Measurements from ENCODE around the gene MCUR1.
"Not testable (repeated sequence)": the region's sequence is repeated elsewhere in the genome, so short reads cannot be mapped to it uniquely, and the experiment has no call there.

Gene MCUR1

GRCh38 chr6:13848522-13849150 is 34.3 kb upstream of the MCUR1 start:
- Histone ChIP-seq H3K36me3 (ENCODE audit: control insufficient read depth, insufficient read depth, low read length) (no peaks in the 10 kb centered on the region), H3K9me3 (ENCODE audit: control insufficient read depth, insufficient read depth, low read length) (no peaks in the 10 kb centered on the region), H3K4me3 (ENCODE audit: low read length) (no peak overlapping the region), H3K27me3 (ENCODE audit: control insufficient read depth, insufficient read depth, low read length) (no peaks in the 10 kb centered on the region), H3K27ac (ENCODE audit: low read length) (no peak overlapping the region), H3K4me1 (ENCODE audit: control insufficient read depth, insufficient read depth, low read length) (peaks cover 4% of the 10 kb centered on the region; the same call in 1 of the 2 replicates)
- no CpG with 5 or more reads among the region's 5 CpGs for WGBS (ENCODE audit: insufficient coverage, insufficient read length)
- DNase-seq (ENCODE audit: low read depth, low spot score): no peak

GRCh38 chr6:13847326-13848050 is 33.1 kb upstream of the MCUR1 start:
- WGBS (ENCODE audit: insufficient coverage, insufficient read length): no CpG with 5 or more reads among the region's 11 CpGs
- H3K9me3 ChIP-seq (ENCODE audit: control insufficient read depth, insufficient read depth, low read length): no peaks in the 10 kb centered on the region
- no peak overlapping the region for H3K4me3 ChIP-seq (ENCODE audit: low read length)

GRCh38 chr6:13846841-13847240 is 32.5 kb upstream of the MCUR1 start:
- DNase-seq (ENCODE audit: low read depth, low spot score): peak; percentile 37
- no peak overlapping the region for H3K4me3 ChIP-seq (ENCODE audit: low read length)

More at GRCh38 chr6:13847326-13848050, 33.1 kb upstream of the MCUR1 start:
- Histone ChIP-seq H3K36me3 (ENCODE audit: control insufficient read depth, insufficient read depth, low read length) (no peaks in the 10 kb centered on the region), H3K27ac (ENCODE audit: low read length) (no peak overlapping the region), H3K27me3 (ENCODE audit: control insufficient read depth, insufficient read depth, low read length) (no peaks in the 10 kb centered on the region), H3K4me1 (ENCODE audit: control insufficient read depth, insufficient read depth, low read length) (peaks cover 4% of the 10 kb centered on the region; the same call in 1 of the 2 replicates)
- DNase-seq (ENCODE audit: low read depth, low spot score): no peak

GRCh38 chr6:13841936-13842335 is 27.6 kb upstream of the MCUR1 start:
- no peaks in the 10 kb centered on the region for H3K4me1 ChIP-seq (ENCODE audit: control insufficient read depth, insufficient read depth, low read length)
- no peaks in the 10 kb centered on the region for H3K27me3 ChIP-seq (ENCODE audit: control insufficient read depth, insufficient read depth, low read length)
- no peak overlapping the region for H3K4me3 ChIP-seq (ENCODE audit: low read length)
- no CpG with 5 or more reads among the region's 5 CpGs for whole genome bisulfite sequencing (ENCODE audit: insufficient coverage, insufficient read length)
- H3K27ac ChIP-seq (ENCODE audit: low read length): no peak overlapping the region
- no peaks in the 10 kb centered on the region for H3K9me3 ChIP-seq (ENCODE audit: control insufficient read depth, insufficient read depth, low read length)
- DNase-seq (ENCODE audit: low read depth, low spot score): no peak
- H3K36me3 ChIP-seq (ENCODE audit: control insufficient read depth, insufficient read depth, low read length): no peaks in the 10 kb centered on the region

More at GRCh38 chr6:13846841-13847240, 32.5 kb upstream of the MCUR1 start:
- no peaks in the 10 kb centered on the region for H3K9me3 ChIP-seq (ENCODE audit: control insufficient read depth, insufficient read depth, low read length)
- no peaks in the 10 kb centered on the region for H3K36me3 ChIP-seq (ENCODE audit: control insufficient read depth, insufficient read depth, low read length)
- WGBS (ENCODE audit: insufficient coverage, insufficient read length): no CpG with 5 or more reads among the region's 13 CpGs
- no peak overlapping the region for H3K27ac ChIP-seq (ENCODE audit: low read length)
- peaks cover 4% of the 10 kb centered on the region; the same call in 1 of the 2 replicates for H3K4me1 ChIP-seq (ENCODE audit: control insufficient read depth, insufficient read depth, low read length)
- no peaks in the 10 kb centered on the region for H3K27me3 ChIP-seq (ENCODE audit: control insufficient read depth, insufficient read depth, low read length)

- Histone ChIP-seq H3K36me3 (ENCODE audit: control insufficient read depth, insufficient read depth, low read length) (no peaks in the 10 kb centered on the region), H3K4me1 (ENCODE audit: control insufficient read depth, insufficient read depth, low read length) (no peaks in the 10 kb centered on the region), H3K4me3 (ENCODE audit: low read length) (no peak overlapping the region), H3K9me3 (ENCODE audit: control insufficient read depth, insufficient read depth, low read length) (no peaks in the 10 kb centered on the region), H3K27ac (ENCODE audit: low read length) (no peak overlapping the region), H3K27me3 (ENCODE audit: control insufficient read depth, insufficient read depth, low read length) (no peaks in the 10 kb centered on the region)
- no CpG with 5 or more reads among the region's 3 CpGs for WGBS (ENCODE audit: insufficient coverage, insufficient read length)
- DNase-seq (ENCODE audit: low read depth, low spot score): no peak
These were observed 24.3 kb upstream of the MCUR1 start for GRCh38 chr6:13838616-13839015.

GRCh38 chr6:13836170-13836569 is 21.8 kb upstream of the MCUR1 start:
- H3K36me3 ChIP-seq (ENCODE audit: control insufficient read depth, insufficient read depth, low read length): no peaks in the 10 kb centered on the region
- no peaks in the 10 kb centered on the region for H3K27me3 ChIP-seq (ENCODE audit: control insufficient read depth, insufficient read depth, low read length)
- WGBS (ENCODE audit: insufficient coverage, insufficient read length): no CpG with 5 or more reads among the region's 5 CpGs
- H3K9me3 ChIP-seq (ENCODE audit: control insufficient read depth, insufficient read depth, low read length): no peaks in the 10 kb centered on the region
- DNase-seq (ENCODE audit: low read depth, low spot score): no peak
- no peak overlapping the region for H3K27ac ChIP-seq (ENCODE audit: low read length)
- no peak overlapping the region for H3K4me3 ChIP-seq (ENCODE audit: low read length)
- H3K4me1 ChIP-seq (ENCODE audit: control insufficient read depth, insufficient read depth, low read length): no peaks in the 10 kb centered on the region

- no peak overlapping the region for H3K27ac ChIP-seq (ENCODE audit: low read length)
- no peaks in the 10 kb centered on the region for H3K9me3 ChIP-seq (ENCODE audit: control insufficient read depth, insufficient read depth, low read length)
- no peaks in the 10 kb centered on the region for H3K27me3 ChIP-seq (ENCODE audit: control insufficient read depth, insufficient read depth, low read length)
- H3K4me1 ChIP-seq (ENCODE audit: control insufficient read depth, insufficient read depth, low read length): no peaks in the 10 kb centered on the region
- H3K4me3 ChIP-seq (ENCODE audit: low read length): no peak overlapping the region
- DNase-seq (ENCODE audit: low read depth, low spot score): no peak
- no CpG with 5 or more reads among the region's 1 CpG for WGBS (ENCODE audit: insufficient coverage, insufficient read length)
- H3K36me3 ChIP-seq (ENCODE audit: control insufficient read depth, insufficient read depth, low read length): no peaks in the 10 kb centered on the region
These were observed 20.4 kb upstream of the MCUR1 start for GRCh38 chr6:13834790-13835189.

- DNase-seq (ENCODE audit: low read depth, low spot score); H3K36me3 ChIP-seq (ENCODE audit: control insufficient read depth, insufficient read depth, low read length); H3K4me3 ChIP-seq (ENCODE audit: low read length); H3K9me3 ChIP-seq (ENCODE audit: control insufficient read depth, insufficient read depth, low read length); H3K4me1 ChIP-seq (ENCODE audit: control insufficient read depth, insufficient read depth, low read length); H3K27ac ChIP-seq (ENCODE audit: low read length); H3K27me3 ChIP-seq (ENCODE audit: control insufficient read depth, insufficient read depth, low read length): not testable (repeated sequence)
- no CpG with 5 or more reads among the region's 5 CpGs for WGBS (ENCODE audit: insufficient coverage, insufficient read length)
These were observed 19.7 kb upstream of the MCUR1 start for GRCh38 chr6:13834018-13834417.

GRCh38 chr6:13832778-13833177 is 18.4 kb upstream of the MCUR1 start:
- no peaks in the 10 kb centered on the region for H3K4me1 ChIP-seq (ENCODE audit: control insufficient read depth, insufficient read depth, low read length)
- no peak overlapping the region for H3K27ac ChIP-seq (ENCODE audit: low read length)
- H3K27me3 ChIP-seq (ENCODE audit: control insufficient read depth, insufficient read depth, low read length): no peaks in the 10 kb centered on the region
- H3K9me3 ChIP-seq (ENCODE audit: control insufficient read depth, insufficient read depth, low read length): no peaks in the 10 kb centered on the region
- DNase-seq (ENCODE audit: low read depth, low spot score): no peak
- no peaks in the 10 kb centered on the region for H3K36me3 ChIP-seq (ENCODE audit: control insufficient read depth, insufficient read depth, low read length)
- no peak overlapping the region for H3K4me3 ChIP-seq (ENCODE audit: low read length)
- no CpG with 5 or more reads among the region's 1 CpG for WGBS (ENCODE audit: insufficient coverage, insufficient read length)

- Histone ChIP-seq H3K27me3 (ENCODE audit: control insufficient read depth, insufficient read depth, low read length) (no peaks in the 10 kb centered on the region), H3K4me1 (ENCODE audit: control insufficient read depth, insufficient read depth, low read length) (no peaks in the 10 kb centered on the region), H3K36me3 (ENCODE audit: control insufficient read depth, insufficient read depth, low read length) (no peaks in the 10 kb centered on the region), H3K4me3 (ENCODE audit: low read length) (no peak overlapping the region), H3K9me3 (ENCODE audit: control insufficient read depth, insufficient read depth, low read length) (no peaks in the 10 kb centered on the region), H3K27ac (ENCODE audit: low read length) (no peak overlapping the region)
- WGBS (ENCODE audit: insufficient coverage, insufficient read length): no CpG with 5 or more reads among the region's 7 CpGs
- no peak for DNase-seq (ENCODE audit: low read depth, low spot score)
These were observed 17.3 kb upstream of the MCUR1 start for GRCh38 chr6:13831615-13832014.

- Histone ChIP-seq H3K9me3 (ENCODE audit: control insufficient read depth, insufficient read depth, low read length) (no peaks in the 10 kb centered on the region), H3K4me1 (ENCODE audit: control insufficient read depth, insufficient read depth, low read length) (no peaks in the 10 kb centered on the region), H3K27me3 (ENCODE audit: control insufficient read depth, insufficient read depth, low read length) (no peaks in the 10 kb centered on the region), H3K36me3 (ENCODE audit: control insufficient read depth, insufficient read depth, low read length) (no peaks in the 10 kb centered on the region), H3K4me3 (ENCODE audit: low read length) (no peak overlapping the region), H3K27ac (ENCODE audit: low read length) (no peak overlapping the region)
- no CpG with 5 or more reads among the region's 4 CpGs for WGBS (ENCODE audit: insufficient coverage, insufficient read length)
- no peak for DNase-seq (ENCODE audit: low read depth, low spot score)
These were observed 16.4 kb upstream of the MCUR1 start for GRCh38 chr6:13830803-13831202.
